Measurements from ENCODE around the gene PLCB1. TPM values are rescaled to one million over a fixed set of nuclear protein-coding genes. Genes with fewer than 3 reads are reported as not detected.

The PLCB1 gene
- total RNA-seq, 1 experiment from 2014 or later = 6.8 TPM

DNA sequence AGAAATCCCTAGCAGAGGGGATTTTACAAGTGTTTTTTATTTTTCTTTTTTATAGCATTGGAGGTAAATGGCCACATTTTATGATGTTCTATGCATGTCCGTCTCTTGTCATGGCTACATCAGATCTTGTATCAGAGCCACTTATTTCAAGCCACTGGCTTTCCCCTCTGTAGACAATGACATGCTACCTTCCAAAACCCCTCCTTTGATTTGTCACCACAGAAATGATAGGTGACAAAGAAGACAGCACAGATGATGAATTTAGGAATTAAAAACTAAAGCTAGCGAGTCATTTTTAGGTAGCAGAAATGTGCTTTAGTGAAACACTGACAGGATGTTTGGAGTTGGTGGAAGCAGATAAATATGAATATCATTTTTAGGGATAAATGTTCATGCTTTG is 20.8 kb downstream of the PLCB1 start:
- intact Hi-C loops (cut with micrococcal nuclease; ENCODE audit: unreplicated experiment) = no loop called here
- Histone ChIP-seq H3K9me3 (ENCODE audit: low read depth, low read length, poor library complexity, severe bottlenecking) (no peaks in the 10 kb centered on the region), H3K27me3 (replicated peaks; ENCODE audit: insufficient read depth, low read depth, low read length, poor library complexity) (no peaks in the 10 kb centered on the region), H3K27ac (ENCODE audit: low read depth, low read length, poor library complexity, severe bottlenecking) (peak overlapping the region; percentile 18), H3K4me3 (ENCODE audit: low read depth, low read length, poor library complexity, severe bottlenecking) (no peak overlapping the region), H3K4me1 (ENCODE audit: insufficient read depth, low read length, poor library complexity, severe bottlenecking) (peaks cover 74% of the 10 kb centered on the region), H3K36me3 (ENCODE audit: insufficient read depth, low read length, poor library complexity, severe bottlenecking) (no peaks in the 10 kb centered on the region)
- no TSS peak for BruUV-seq (replicated peaks)
- TF ChIP-seq EZH2 (IDR thresholded peaks at IDR 0.05; ENCODE audit: borderline replicate concordance, low read depth, low read length, poor library complexity, severe bottlenecking) = no peak
- TF ChIP-seq, protein P1, sequence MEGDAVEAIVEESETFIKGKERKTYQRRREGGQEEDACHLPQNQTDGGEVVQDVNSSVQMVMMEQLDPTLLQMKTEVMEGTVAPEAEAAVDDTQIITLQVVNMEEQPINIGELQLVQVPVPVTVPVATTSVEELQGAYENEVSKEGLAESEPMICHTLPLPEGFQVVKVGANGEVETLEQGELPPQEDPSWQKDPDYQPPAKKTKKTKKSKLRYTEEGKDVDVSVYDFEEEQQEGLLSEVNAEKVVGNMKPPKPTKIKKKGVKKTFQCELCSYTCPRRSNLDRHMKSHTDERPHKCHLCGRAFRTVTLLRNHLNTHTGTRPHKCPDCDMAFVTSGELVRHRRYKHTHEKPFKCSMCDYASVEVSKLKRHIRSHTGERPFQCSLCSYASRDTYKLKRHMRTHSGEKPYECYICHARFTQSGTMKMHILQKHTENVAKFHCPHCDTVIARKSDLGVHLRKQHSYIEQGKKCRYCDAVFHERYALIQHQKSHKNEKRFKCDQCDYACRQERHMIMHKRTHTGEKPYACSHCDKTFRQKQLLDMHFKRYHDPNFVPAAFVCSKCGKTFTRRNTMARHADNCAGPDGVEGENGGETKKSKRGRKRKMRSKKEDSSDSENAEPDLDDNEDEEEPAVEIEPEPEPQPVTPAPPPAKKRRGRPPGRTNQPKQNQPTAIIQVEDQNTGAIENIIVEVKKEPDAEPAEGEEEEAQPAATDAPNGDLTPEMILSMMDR (conservative IDR thresholded peaks at IDR 0.05; ENCODE audit: low read depth, low read length) = no peak
- ChIA-PET CTCF (no interaction called here), POLR2A (ENCODE audit: low non-redundant PET) (no interaction called here)
- DNase-seq (ENCODE audit: low spot score) = no peak

DNA sequence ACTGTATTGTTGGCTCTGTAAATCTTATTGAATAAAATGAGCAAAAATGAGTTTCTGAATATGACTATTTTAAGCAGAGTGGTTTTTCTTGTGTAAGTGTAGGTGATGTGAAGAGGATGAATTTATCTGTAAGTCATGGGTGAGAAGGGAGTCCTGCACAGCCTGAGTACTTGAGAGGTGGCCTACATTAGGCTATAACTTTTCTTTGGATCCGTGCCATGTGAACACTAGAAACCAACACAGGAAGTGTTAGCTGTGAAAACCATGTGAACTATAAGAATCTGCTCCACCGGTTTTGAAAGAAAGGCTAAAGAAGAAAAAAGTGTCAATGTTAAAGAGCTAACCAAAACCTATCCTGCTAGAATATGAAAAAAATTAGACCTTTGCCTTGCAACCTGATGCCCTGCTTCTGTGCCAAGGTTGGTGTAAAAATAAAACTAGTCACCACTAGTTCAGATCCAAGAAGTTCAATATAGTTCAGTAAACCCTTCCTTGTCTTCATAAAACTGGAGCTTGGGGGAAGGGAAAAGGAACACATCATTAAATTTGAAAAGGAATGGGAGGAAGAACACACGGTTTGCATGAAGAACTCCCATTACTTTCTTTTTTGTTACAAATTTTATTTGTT is 21.3 kb downstream of the PLCB1 start:
- Histone ChIP-seq H3K4me1 (ENCODE audit: insufficient read depth, low read length, poor library complexity, severe bottlenecking) (peaks cover 72% of the 10 kb centered on the region), H3K4me3 (ENCODE audit: low read depth, low read length, poor library complexity, severe bottlenecking) (no peak overlapping the region), H3K27me3 (replicated peaks; ENCODE audit: insufficient read depth, low read depth, low read length, poor library complexity) (no peaks in the 10 kb centered on the region), H3K36me3 (ENCODE audit: insufficient read depth, low read length, poor library complexity, severe bottlenecking) (no peaks in the 10 kb centered on the region), H3K9me3 (ENCODE audit: low read depth, low read length, poor library complexity, severe bottlenecking) (no peaks in the 10 kb centered on the region), H3K27ac (ENCODE audit: low read depth, low read length, poor library complexity, severe bottlenecking) (peak overlapping the region; percentile 18)
- ChIA-PET POLR2A (ENCODE audit: low non-redundant PET) (no interaction called here), CTCF (no interaction called here)
- peak; percentile 78 for DNase-seq (ENCODE audit: low spot score)
- no peak for TF ChIP-seq EZH2 (IDR thresholded peaks at IDR 0.05; ENCODE audit: borderline replicate concordance, low read depth, low read length, poor library complexity, severe bottlenecking)
- TF ChIP-seq, protein P1 (conservative IDR thresholded peaks at IDR 0.05; ENCODE audit: low read depth, low read length) = no peak
- no TSS peak for BruUV-seq (replicated peaks)
- intact Hi-C loops (cut with micrococcal nuclease; ENCODE audit: unreplicated experiment) = no loop called here

- BruUV-seq (replicated peaks) = no TSS peak
- Histone ChIP-seq H3K4me1 (ENCODE audit: insufficient read depth, low read length, poor library complexity, severe bottlenecking) (peaks cover 67% of the 10 kb centered on the region), H3K27me3 (replicated peaks; ENCODE audit: insufficient read depth, low read depth, low read length, poor library complexity) (no peaks in the 10 kb centered on the region), H3K9me3 (ENCODE audit: low read depth, low read length, poor library complexity, severe bottlenecking) (no peaks in the 10 kb centered on the region), H3K4me3 (ENCODE audit: low read depth, low read length, poor library complexity, severe bottlenecking) (no peak overlapping the region), H3K27ac (ENCODE audit: low read depth, low read length, poor library complexity, severe bottlenecking) (peak overlapping the region; percentile 18), H3K36me3 (ENCODE audit: insufficient read depth, low read length, poor library complexity, severe bottlenecking) (no peaks in the 10 kb centered on the region)
- POLR2A ChIA-PET (ENCODE audit: low non-redundant PET) = no interaction called here
- TF ChIP-seq EZH2 (IDR thresholded peaks at IDR 0.05; ENCODE audit: borderline replicate concordance, low read depth, low read length, poor library complexity, severe bottlenecking) = no peak
- TF ChIP-seq, protein P1 (conservative IDR thresholded peaks at IDR 0.05; ENCODE audit: low read depth, low read length) = no peak
- DNase-seq (ENCODE audit: low spot score) = no peak
- intact Hi-C loops (cut with micrococcal nuclease; ENCODE audit: unreplicated experiment) = no loop called here
- CTCF ChIA-PET = no interaction called here
Measured at GRCh38 chr20:8154638-8155037, 22.6 kb downstream of the PLCB1 start.
